GM18909 (cell line): ENCODE data around the gene HNRNPDL.
"Not testable (repeated sequence)": the region's sequence is repeated elsewhere in the genome, so short reads cannot be mapped to it uniquely, and the experiment has no call there.

Experiments used
- ATAC-seq: cut with Tn5 transposase; IDR thresholded peaks from one replicate; pipeline ENCODE4 v1.9.1; 2021; ENCODE audit warnings: mild to moderate bottlenecking; ENCODE audit not compliant: unreplicated experiment, poor library complexity

HNRNPDL gene

GRCh38 chr4:82434949-82435348, 4.7 kb upstream of the HNRNPDL start:
- no peak for ATAC-seq

GRCh38 chr4:82433791-82434190, 3.5 kb upstream of the HNRNPDL start:
- no peak for ATAC-seq

DNA sequence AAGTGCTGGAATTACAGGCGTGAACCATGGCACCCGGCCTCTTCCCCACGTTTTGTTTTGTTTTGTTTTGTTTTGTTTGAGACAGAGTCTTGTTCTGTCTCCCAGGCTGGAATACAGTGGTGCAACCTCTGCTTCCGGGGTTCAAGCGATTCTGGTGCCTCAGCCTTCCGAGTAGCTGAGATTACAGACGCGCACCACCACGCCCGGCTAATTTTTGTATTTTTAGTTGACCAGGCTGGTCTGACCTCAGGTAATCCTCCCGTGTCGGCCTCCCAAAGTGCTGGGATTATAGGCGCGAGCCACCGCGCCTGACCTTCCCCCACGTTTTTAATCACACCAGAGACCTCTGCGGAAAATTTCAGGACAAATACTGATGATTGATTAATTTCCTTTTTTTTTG, 2.3 kb upstream of the HNRNPDL start:
- no peak for ATAC-seq

- no peak for ATAC-seq
Observed at GRCh38 chr4:82431831-82432230, 1.6 kb upstream of the HNRNPDL start.

- ATAC-seq: no peak
Observed at GRCh38 chr4:82430964-82431745, 893 bp upstream of the HNRNPDL start.

DNA sequence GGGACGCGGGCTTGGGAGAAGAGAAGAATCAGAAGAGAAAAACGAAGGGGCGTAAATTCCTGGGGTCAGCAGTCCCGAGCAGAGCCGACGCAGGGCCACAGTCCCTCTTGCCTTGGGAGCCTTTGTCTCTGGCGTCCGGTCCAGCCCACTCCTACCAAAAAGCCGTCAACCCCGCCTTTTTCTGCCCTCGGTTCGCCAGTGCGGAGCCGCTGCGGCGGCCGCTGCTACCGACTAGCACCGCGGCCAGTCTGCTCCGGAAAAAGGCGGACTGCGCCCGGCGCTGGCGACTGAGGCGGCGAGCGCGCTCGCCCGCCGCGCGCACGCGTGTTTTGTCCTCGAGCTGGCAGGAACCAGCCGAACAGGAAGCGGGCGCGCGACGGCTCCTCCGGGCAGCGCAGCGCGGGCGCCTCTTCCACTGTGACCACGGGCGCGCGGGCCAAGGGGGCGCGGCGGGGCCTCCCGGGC, 502 bp downstream of the HNRNPDL start:
- ATAC-seq: no peak

DNA sequence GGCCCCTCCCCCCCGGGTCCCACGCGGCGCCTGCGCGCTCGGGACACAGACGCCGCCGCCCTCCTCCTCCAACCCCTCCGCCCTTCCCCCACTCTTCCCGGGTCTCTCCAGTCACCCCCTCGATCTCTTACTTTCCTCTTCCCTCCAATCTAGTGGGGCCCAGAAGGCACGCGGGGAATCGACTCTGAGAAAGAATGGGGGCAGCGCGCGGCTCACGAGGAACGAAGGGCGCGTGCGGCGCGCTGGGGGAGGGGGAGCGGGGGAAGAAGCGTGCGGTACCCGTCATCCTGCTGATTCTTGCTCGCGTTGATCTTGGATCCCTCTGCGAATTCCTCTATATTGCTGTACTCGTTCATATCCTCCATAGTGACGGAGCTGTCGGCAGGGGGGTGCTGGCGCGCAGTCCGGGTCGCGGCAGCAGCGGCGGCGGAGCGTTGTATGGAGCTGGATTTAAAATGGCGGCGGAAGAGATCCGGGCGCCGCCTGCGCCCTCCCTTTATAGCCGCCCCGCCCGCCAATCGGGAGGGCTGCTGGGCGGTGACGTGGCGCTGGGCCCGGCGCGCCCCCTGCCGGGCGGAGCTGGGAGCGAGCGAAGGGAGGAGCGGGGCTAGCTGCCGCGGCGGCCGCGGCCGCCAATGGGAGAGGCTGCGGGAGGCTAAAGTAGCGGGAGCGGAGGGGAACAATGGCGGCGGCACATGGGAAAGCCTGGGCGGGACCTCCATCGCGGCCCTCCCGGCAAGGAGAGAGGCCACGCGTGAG, 1.1 kb downstream of the HNRNPDL start:
- peak; percentile 62 for ATAC-seq

GRCh38 chr4:82428526-82428968, 1.7 kb downstream of the HNRNPDL start:
- ATAC-seq: no peak

GRCh38 chr4:82425478-82425877, 4.8 kb downstream of the HNRNPDL start:
- ATAC-seq: no peak

DNA sequence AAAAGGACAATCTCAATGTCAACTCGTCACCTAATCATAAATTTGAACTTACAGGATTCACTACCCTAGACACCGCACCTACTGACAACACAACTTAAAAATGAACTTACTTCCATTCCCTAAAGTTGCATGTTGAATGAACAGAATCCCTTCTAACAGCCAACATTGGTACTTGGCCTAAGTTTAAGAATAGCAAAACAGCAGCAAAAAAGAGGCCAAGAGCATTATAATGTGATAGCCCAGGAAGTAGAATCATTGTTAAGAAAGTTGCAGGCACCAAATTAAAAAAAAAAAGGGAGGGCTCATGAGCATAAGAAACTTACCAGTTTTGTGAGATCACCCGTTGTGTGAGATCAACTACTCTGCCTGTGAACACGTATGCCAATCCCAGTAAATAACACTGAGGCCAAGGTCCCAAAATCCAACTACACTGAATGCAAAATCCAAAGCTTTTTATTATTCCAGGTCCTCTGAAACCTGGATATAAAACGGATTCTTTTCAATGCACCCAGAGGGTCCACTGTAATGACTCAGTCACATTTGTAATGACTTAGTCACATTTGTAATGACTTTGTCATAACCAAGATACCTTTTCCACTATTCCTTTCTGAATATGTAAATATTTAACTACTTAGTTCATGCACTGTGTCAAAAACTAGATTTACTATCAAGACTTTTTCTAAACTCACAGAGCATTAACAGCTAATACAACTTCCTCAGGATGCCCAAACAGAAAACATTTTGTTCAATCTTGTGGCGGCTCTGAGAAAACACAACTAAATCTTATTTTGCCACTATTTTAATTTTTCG, 6.8 kb downstream of the HNRNPDL start:
- no peak for ATAC-seq

GRCh38 chr4:82422616-82423015, 7.6 kb downstream of the HNRNPDL start:
- no peak for ATAC-seq

GRCh38 chr4:82421796-82422560, 8.3 kb downstream of the HNRNPDL start:
- ATAC-seq: no peak

GRCh38 chr4:82419451-82419850, 10.8 kb downstream of the HNRNPDL start:
- ATAC-seq: no peak

GRCh38 chr4:82415922-82416365, 14.3 kb downstream of the HNRNPDL start:
- ATAC-seq: no peak

- ATAC-seq: not testable (repeated sequence)
Observed at GRCh38 chr4:82415061-82415460, 15.2 kb downstream of the HNRNPDL start.

DNA sequence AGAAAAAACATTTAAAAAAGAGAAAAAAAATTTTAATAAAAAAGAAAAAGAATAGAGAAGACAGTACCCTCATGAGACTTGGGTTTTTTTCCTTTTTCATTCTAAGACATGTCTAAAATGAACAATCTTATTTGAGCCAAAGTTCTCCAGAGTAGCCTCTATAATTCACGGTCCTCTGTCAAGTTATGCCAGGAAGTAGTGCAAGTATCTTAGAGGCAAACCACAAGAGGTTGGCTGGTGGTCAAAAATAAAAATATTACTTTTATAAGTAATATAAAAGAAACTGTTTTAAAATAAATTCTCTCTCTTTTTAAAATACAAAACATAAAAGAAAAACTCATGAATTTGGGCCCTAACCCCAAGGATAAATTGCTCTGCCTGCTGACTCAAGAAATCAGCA, 26.5 kb downstream of the HNRNPDL start:
- ATAC-seq: no peak

DNA sequence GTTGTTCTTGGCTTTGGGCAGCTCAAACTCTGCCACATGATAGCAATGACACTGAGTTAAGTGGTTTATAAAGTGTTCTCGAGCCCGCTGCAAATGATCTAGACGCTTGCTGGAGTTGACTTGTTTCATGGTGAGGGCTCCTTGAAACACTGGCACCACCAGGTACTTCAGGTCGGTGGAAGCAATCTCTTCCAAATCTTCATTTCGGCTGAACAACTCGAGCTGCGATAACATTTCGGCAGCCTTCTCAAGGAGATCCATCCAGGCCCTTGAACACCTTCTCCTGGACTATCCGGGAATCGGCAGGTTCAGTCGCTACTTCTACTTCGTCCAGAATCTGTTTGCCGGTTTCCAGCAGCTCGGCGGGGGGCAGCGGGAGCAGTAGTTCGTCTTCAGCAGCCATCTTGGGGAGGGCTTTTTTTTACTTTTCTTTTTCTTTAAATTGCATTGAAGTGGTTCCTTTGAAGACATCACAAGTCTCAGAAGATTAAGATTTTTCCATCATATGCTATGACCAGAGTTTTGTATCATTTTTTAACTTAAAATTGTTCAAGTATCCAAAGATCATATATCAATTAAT, 28.0 kb downstream of the HNRNPDL start:
- ATAC-seq: no peak

- ATAC-seq: no peak
Observed at GRCh38 chr4:82401600-82401999, 28.7 kb downstream of the HNRNPDL start.

DNA sequence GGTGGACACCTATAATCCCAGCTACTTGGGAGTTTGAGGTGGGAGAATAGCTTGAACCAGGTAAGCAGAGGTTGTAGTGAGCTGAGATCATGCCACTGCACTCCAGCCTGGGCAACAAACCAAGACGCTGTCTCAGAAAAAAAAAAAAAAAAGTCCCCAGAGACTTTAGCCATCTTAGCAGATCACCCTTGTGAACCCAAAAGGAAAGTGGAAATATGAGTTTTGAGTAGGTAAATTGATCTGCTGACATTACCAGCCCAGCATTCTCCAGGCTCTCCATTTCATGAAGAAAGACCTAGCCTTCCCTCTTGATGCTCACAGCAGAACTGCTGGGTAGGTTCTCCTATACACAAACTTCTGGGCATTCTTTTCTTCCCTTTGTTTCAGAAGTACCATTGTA, 32.0 kb downstream of the HNRNPDL start:
- peak; percentile 51 for ATAC-seq

- ATAC-seq: no peak
Observed at GRCh38 chr4:82397527-82397926, 32.7 kb downstream of the HNRNPDL start.
